GM12878 (cell line): Measurements from ENCODE around the gene SHISA4. TPM values are rescaled to one million over a fixed set of nuclear protein-coding genes. Genes with fewer than 3 reads are reported as not detected.

Experiments used
- ATAC-seq: fragments of 200-7000 bp; cut with Tn5 transposase; 3 replicates; pipeline ENCODE4 v1.9.1; 2020; ENCODE audit warnings: mild to moderate bottlenecking, moderate library complexity
- BruUV-seq: library from RNA; stranded (reverse); fragments of 400-500 nt; replicated peaks from 2 replicates; lab custom pipeline; 2021; lab: Mats Ljungman, UMichigan
- CTCF ChIA-PET: fragments of 300-600 bp; sonication (Branson Sonifier 250); formaldehyde crosslinking; extraction: SDS; loops from one replicate; lab custom pipeline; 2021; ENCODE audit warnings: inconsistent platforms; lab: Yijun Ruan, JAX
- POLR2A ChIA-PET: fragments of 350-600 bp; formaldehyde crosslinking; extraction: SDS; loops from one replicate; lab custom pipeline; 2021; ENCODE audit warnings: inconsistent platforms; lab: Charles Lee
- RAD21 ChIA-PET: fragments of 300-600 bp; sonication (Branson Sonifier 250); formaldehyde crosslinking; loops from one replicate; lab custom pipeline; 2023; ENCODE audit warnings: antibody characterized with exemption; ENCODE audit not compliant: unreplicated experiment; lab: Charles Lee
- SMC1A ChIA-PET: fragments of 300-600 bp; sonication (Branson Sonifier 250); formaldehyde crosslinking; loops from one replicate; lab custom pipeline; 2023; ENCODE audit not compliant: unreplicated experiment, uncharacterized antibody; lab: Charles Lee
- DNase-seq: peaks from one replicate; pipeline ENCODE4 v3.0.0-alpha.2; 2011; ENCODE audit warnings: low read depth, low spot score
- FAIRE-seq: peaks from 3 replicates; lab custom pipeline; 2011; peaks lifted over from hg19 to GRCh38; lab: Jason Lieb, UNC
- H2AFZ ChIP-seq: 2 replicates; pipeline ENCODE4 v1.6.0; 2011; ENCODE audit warnings: low read depth, low read length, control low read depth; ENCODE audit not compliant: control insufficient read depth
- H3K27ac ChIP-seq: 2 replicates; pipeline ENCODE4 v1.5.1; 2011; ENCODE audit warnings: control low read depth; ENCODE audit not compliant: control insufficient read depth, insufficient read depth
- H3K27me3 ChIP-seq, 2 experiments: replicated peaks in 1 of 2; 2 replicates each; pipeline versions ENCODE4 v1.6.0 to v1.6.1; 2011; ENCODE audit warnings: low read length in 1 of 2; ENCODE audit not compliant: control insufficient read depth in 2 of 2, insufficient read depth in 2 of 2
- H3K36me3 ChIP-seq, 2 experiments: 2 replicates each; pipeline ENCODE4 v1.5.1; 2011; ENCODE audit warnings: low read length in 1 of 2; ENCODE audit not compliant: control insufficient read depth in 2 of 2, insufficient read depth in 2 of 2
- H3K4me1 ChIP-seq: 2 replicates; pipeline ENCODE4 v1.6.1; 2011; ENCODE audit warnings: mild to moderate bottlenecking, low read length, moderate library complexity, mixed read lengths; ENCODE audit not compliant: control insufficient read depth, insufficient read depth
- H3K4me2 ChIP-seq: 2 replicates; pipeline ENCODE4 v1.6.0; 2011; ENCODE audit warnings: control low read depth; ENCODE audit not compliant: control insufficient read depth, insufficient read depth
- H3K4me3 ChIP-seq: fragments of 200-600 bp; sonication (generic); 2 replicates; pipeline ENCODE4 v1.5.1; 2016
- H3K79me2 ChIP-seq: 2 replicates; pipeline ENCODE4 v1.6.0; 2011; ENCODE audit warnings: low read length; ENCODE audit not compliant: control insufficient read depth, insufficient read depth
- H3K9ac ChIP-seq: 2 replicates; pipeline ENCODE4 v1.8.0; 2011; ENCODE audit warnings: low read length, control low read depth, mixed read lengths; ENCODE audit not compliant: control insufficient read depth, insufficient read depth
- H3K9me3 ChIP-seq: replicated peaks from 3 replicates; pipeline ENCODE4 v1.5.1; 2011; ENCODE audit warnings: mild to moderate bottlenecking, low read length; ENCODE audit not compliant: control insufficient read depth, insufficient read depth
- H4K20me1 ChIP-seq: 2 replicates; pipeline ENCODE4 v1.6.0; 2011; ENCODE audit not compliant: control insufficient read depth, insufficient read depth
- ASH2L ChIP-seq: fragments of 300-600, 200-600 bp; sonication (generic); IDR thresholded peaks from 2 replicates; pipeline ENCODE4 v1.6.1; 2017; ENCODE audit warnings: low read depth, mild to moderate bottlenecking, borderline replicate concordance
- WGBS: methylation state at CpG from one replicate; pipeline ENCODE4 v1.1.6; 2016; ENCODE audit warnings: low lambda C conversion rate; ENCODE audit not compliant: insufficient replicate concordance, insufficient coverage; ENCODE audit errors: missing lambda C conversion rate; 5-methylcytosine and 5-hydroxymethylcytosine counted together
- in situ Hi-C: fragments of 300-500 bp; cut with MboI; formaldehyde crosslinking; loops from 9 replicates; pipeline ENCODE4 v1.14.3; 2018; ENCODE audit warnings: mixed read lengths
- intact Hi-C: fragments of 100-400 bp; cut with micrococcal nuclease; formaldehyde crosslinking; loops from one replicate; pipeline ENCODE4 v1.14.2; 2022; ENCODE audit not compliant: unreplicated experiment
- polyA plus RNA-seq, 11 experiments: library from polyadenylated mRNA; depleted of rRNA in 4 of 11; unstranded in 6 of 11; stranded (reverse) in 5 of 11; fragments of >200 nt; fragmentation: Nextera tagmentation in 4 of 11; fragmentation: Illumina TruSeq in 1 of 11; extraction: Ambion mirVana in 4 of 11; extraction: Trizol in 1 of 11; gene quantifications; 1 replicate in 1 of 11; 2 replicates in 10 of 11; pipeline versions ENCODE4 v1.2.1 to v1.2.3, GENCODE V29; 2011 to 2016; ENCODE audit warnings: inconsistent platforms in 2 of 11, missing spikeins in 2 of 11, low read depth in 1 of 11
- total RNA-seq, 4 experiments: library from RNA; depleted of rRNA in 3 of 4; stranded (reverse); fragments of >200 nt in 3 of 4; fragmentation: Illumina TruSeq in 1 of 4; extraction: Trizol in 1 of 4; gene quantifications; 2 replicates each; pipeline versions ENCODE4 v1.2.1 to v1.2.3, GENCODE V29; 2013 to 2021
- TF ChIP-seq, protein P1 (sequence below), 3 experiments: IDR thresholded peaks in 2 of 3; conservative IDR thresholded peaks in 1 of 3; 2 replicates each; pipeline ENCODE4 v1.5.1; 2011; ENCODE audit warnings: low read depth in 3 of 3, low read length in 3 of 3, mild to moderate bottlenecking in 3 of 3, control low read depth in 2 of 3, moderate library complexity in 2 of 3, inconsistent platforms in 1 of 3, mixed read lengths in 1 of 3; ENCODE audit not compliant: control insufficient read depth in 2 of 3, insufficient read depth in 1 of 3; ENCODE audit errors: extremely low read depth in 1 of 3

The SHISA4 gene
- total and polyA plus RNA-seq, 10 of the 15 experiments (the other 5 are each of a cell fraction or from before 2014, with no cell fraction given) = 0.07 TPM; not detected in 8

- no peaks in the 10 kb centered on the region for H3K36me3 ChIP-seq
- H3K27me3 ChIP-seq = no peaks in the 10 kb centered on the region
- TF ChIP-seq, protein P1, sequence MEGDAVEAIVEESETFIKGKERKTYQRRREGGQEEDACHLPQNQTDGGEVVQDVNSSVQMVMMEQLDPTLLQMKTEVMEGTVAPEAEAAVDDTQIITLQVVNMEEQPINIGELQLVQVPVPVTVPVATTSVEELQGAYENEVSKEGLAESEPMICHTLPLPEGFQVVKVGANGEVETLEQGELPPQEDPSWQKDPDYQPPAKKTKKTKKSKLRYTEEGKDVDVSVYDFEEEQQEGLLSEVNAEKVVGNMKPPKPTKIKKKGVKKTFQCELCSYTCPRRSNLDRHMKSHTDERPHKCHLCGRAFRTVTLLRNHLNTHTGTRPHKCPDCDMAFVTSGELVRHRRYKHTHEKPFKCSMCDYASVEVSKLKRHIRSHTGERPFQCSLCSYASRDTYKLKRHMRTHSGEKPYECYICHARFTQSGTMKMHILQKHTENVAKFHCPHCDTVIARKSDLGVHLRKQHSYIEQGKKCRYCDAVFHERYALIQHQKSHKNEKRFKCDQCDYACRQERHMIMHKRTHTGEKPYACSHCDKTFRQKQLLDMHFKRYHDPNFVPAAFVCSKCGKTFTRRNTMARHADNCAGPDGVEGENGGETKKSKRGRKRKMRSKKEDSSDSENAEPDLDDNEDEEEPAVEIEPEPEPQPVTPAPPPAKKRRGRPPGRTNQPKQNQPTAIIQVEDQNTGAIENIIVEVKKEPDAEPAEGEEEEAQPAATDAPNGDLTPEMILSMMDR (IDR thresholded peaks at IDR 0.05 in 2 of 3, conservative IDR thresholded peaks at IDR 0.05 in 1 of 3; ENCODE audit: control insufficient read depth in 2 of 3, extremely low read depth in 1 of 3, insufficient read depth in 1 of 3, low read depth in 3 of 3, low read length in 3 of 3) = peak in 1 of 3 experiments; percentile 8; a peak in 1 of 6 replicates
- no peak for TF ChIP-seq ASH2L
- TF ChIP-seq, all 136 proteins: peak for 1
- FAIRE-seq (no peak), DNase-seq (no peak), ATAC-seq (peak; percentile 11; the same call in 1 of the 3 replicates)
- Histone ChIP-seq H4K20me1 (no peaks in the 10 kb centered on the region), H3K4me3 (no peak overlapping the region), H3K27ac (no peak overlapping the region), H3K4me2 (no peak overlapping the region), H3K9ac (no peak overlapping the region), H3K79me2 (no peaks in the 10 kb centered on the region), H2AFZ (no peak overlapping the region), H3K9me3 (no peaks in the 10 kb centered on the region), H3K4me1 (no peaks in the 10 kb centered on the region)
- 19% methylated on average over 2 of the region's 2 CpGs for WGBS
- BruUV-seq = no TSS peak
- ChIA-PET RAD21 (interaction anchor here (1.1 to 4.5 kb wide), 10 partner anchors 11 to 236 kb away, joined by 3 to 62 read pairs (median 7); partner anchors contain the start of genes ELF3 and RNPEP), CTCF (interaction anchor here (0.6 to 10.2 kb wide), 36 partner anchors 7 to 549 kb away, joined by 3 to 233 read pairs (median 6); partner anchors contain the start of genes ELF3, LMOD1, RNPEP and TIMM17A), SMC1A (interaction anchor here (0.8 to 4.9 kb wide), 13 partner anchors 8 to 223 kb away, joined by 3 to 68 read pairs (median 7); no protein-coding TSS in a partner anchor), POLR2A (interaction anchor here (0.8 kb wide), 1 partner anchor 219 kb away, joined by 8 read pairs; no protein-coding TSS in a partner anchor)
- intact Hi-C loops = loop anchor here (1.0 to 2.0 kb wide), 2 partner anchors 75 to 222 kb away; no protein-coding TSS in a partner anchor
- in situ Hi-C loops = no loop called here
Observed at GRCh38 chr1:201896951-201897391, 8.3 kb downstream of the SHISA4 start.
